Endodermal cell (in vitro differentiated cells): ENCODE measurements around the gene QRICH1. TPM values are rescaled to one million over a fixed set of nuclear protein-coding genes. Genes with fewer than 3 reads are reported as not detected.

Experiments
- DNase-seq: peaks from one replicate; pipeline ENCODE4 v3.0.0-alpha.2; 2017
- H3K27ac ChIP-seq: 2 replicates; pipeline ENCODE4 v1.5.1; 2013; ENCODE audit warnings: mild to moderate bottlenecking, low read depth, low read length, moderate library complexity
- H3K27me3 ChIP-seq: 2 replicates; pipeline ENCODE4 v1.6.1; 2013; ENCODE audit warnings: mild to moderate bottlenecking, low read length, moderate library complexity; ENCODE audit not compliant: insufficient read depth, control insufficient read depth, poor library complexity, severe bottlenecking
- H3K36me3 ChIP-seq: 2 replicates; pipeline ENCODE4 v1.7.0; 2013; ENCODE audit warnings: mild to moderate bottlenecking, low read length, moderate library complexity; ENCODE audit not compliant: control insufficient read depth, insufficient read depth
- H3K4me1 ChIP-seq: one replicate; pipeline ENCODE4 v1.7.0; 2013; ENCODE audit warnings: low read length; ENCODE audit not compliant: control insufficient read depth, insufficient read depth
- H3K4me3 ChIP-seq: 2 replicates; pipeline ENCODE4 v1.5.1; 2013; ENCODE audit warnings: mild to moderate bottlenecking, low read length, moderate library complexity
- H3K9ac ChIP-seq: 2 replicates; pipeline ENCODE4 v1.6.1; 2013; ENCODE audit warnings: mild to moderate bottlenecking, low read length, moderate library complexity; ENCODE audit not compliant: poor library complexity, severe bottlenecking; ENCODE audit errors: extremely low read depth
- H3K9me3 ChIP-seq: 2 replicates; pipeline ENCODE4 v1.6.1; 2013; ENCODE audit warnings: mild to moderate bottlenecking, low read length, moderate library complexity; ENCODE audit not compliant: control insufficient read depth
- H3K27ac Mint-ChIP-seq: 2 replicates; pipeline ENCODE4 v1.8.0; 2020; ENCODE audit warnings: mixed read lengths
- H3K27me3 Mint-ChIP-seq: 2 replicates; pipeline ENCODE4 v1.8.0; 2021; ENCODE audit warnings: mild to moderate bottlenecking, mixed read lengths; ENCODE audit not compliant: insufficient read depth
- H3K36me3 Mint-ChIP-seq: 2 replicates; pipeline ENCODE4 v1.8.0; 2020; ENCODE audit warnings: low read depth, mixed read lengths
- H3K4me1 Mint-ChIP-seq: 2 replicates; pipeline ENCODE4 v1.8.0; 2020; ENCODE audit warnings: mixed read lengths
- H3K4me3 Mint-ChIP-seq: 2 replicates; pipeline ENCODE4 v1.8.0; 2020; ENCODE audit warnings: mild to moderate bottlenecking, moderate library complexity, mixed read lengths
- H3K9me3 Mint-ChIP-seq: 2 replicates; pipeline ENCODE4 v1.8.0; 2020; ENCODE audit warnings: mild to moderate bottlenecking, mixed read lengths
- CTCF ChIP-seq: fragments of 200-600 bp; sonication (generic); conservative IDR thresholded peaks from 2 replicates; pipeline ENCODE4 v1.5.0; 2021; ENCODE audit warnings: antibody characterized with exemption, mild to moderate bottlenecking
- WGBS, 2 experiments: methylation state at CpG; one replicate each; pipeline versions ENCODE4 v1.1.5 to v1.1.7; 2013; ENCODE audit warnings: missing lambda C conversion rate in 2 of 2, mixed read lengths in 1 of 2; ENCODE audit not compliant: insufficient coverage in 1 of 2, insufficient read length in 1 of 2; 5-methylcytosine and 5-hydroxymethylcytosine counted together
- total RNA-seq, 2 donors: library from RNA; stranded (reverse); fragmentation: NEBNext Ultra II Directional in 1 of 2; extraction: Animal tissue kit (Norgen Biotek cat#: 25700) in 1 of 2; gene quantifications; 2 replicates in 1 of 2; 3 replicates in 1 of 2; pipeline ENCODE4 v1.2.1, GENCODE V29; 2021

QRICH1 gene
- total RNA-seq, 2 donors from 2014 or later, result 127 to 155 TPM

DNA sequence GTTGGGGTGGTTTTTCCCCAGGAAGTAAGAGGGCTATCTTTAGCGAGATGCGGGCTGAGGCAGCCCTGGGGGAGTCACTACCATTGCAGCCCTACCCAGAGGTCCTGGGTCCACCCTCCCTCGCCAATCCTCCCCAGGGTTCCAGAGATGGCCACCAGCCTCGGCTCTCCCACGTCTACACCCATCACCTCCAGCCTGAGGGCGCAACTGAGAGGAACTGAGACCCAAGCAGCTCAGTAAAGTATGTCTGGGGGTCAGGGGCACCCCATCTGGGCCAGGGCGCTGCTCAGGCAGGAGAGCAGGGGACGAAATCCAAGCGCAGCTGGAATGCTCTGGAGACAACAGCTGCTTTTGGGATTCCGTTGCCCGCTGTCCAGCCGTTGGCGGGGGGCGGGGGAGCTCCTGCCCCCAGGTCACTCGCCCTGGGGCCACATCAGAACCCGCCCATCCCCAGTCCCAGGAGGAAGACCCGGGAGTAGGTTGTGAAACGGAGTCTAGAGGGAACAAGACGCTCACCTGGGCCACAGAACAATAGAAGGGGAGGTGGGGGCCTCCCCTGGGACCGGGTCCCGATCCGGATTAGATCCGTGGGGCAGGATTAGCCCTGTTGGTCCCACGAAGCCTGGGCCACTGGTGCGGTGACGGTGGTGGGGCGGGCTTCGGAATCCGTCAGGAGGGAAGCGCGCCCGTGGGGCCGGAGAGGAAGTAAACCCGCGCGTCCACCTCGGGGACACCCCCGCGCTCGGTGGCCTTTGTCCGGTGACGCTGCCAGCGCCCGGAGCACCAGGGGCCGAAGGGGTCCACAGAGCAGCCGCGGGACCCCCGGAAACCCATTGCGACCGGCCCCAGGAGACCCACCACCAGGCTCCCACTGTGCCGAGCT lies 73.3 kb downstream of the QRICH1 start:
- Histone ChIP-seq H3K27ac (peak overlapping the region; percentile 99), H3K4me1 (no peaks in the 10 kb centered on the region), H3K27me3 (no peaks in the 10 kb centered on the region), H3K4me3 (peak overlapping the region; percentile 98), H3K36me3 (peaks cover 40% of the 10 kb centered on the region), H3K9me3 (no peaks in the 10 kb centered on the region), H3K9ac (peak overlapping the region; percentile 90)
- Mint-ChIP-seq H3K9me3 (no peaks in the 10 kb centered on the region), H3K27ac (peak overlapping the region; percentile 88), H3K4me1 (peaks cover 9% of the 10 kb centered on the region), H3K36me3 (peaks cover 33% of the 10 kb centered on the region), H3K27me3 (no peaks in the 10 kb centered on the region), H3K4me3 (peak overlapping the region; percentile 89)
- DNase-seq, result peak; percentile 72
- no peak for TF ChIP-seq CTCF
- WGBS, 2 experiments, result 3 to 8% methylated on average over 15 to 51 of the region's 51 CpGs

- Mint-ChIP-seq H3K27ac (peak overlapping the region; percentile 88), H3K9me3 (no peaks in the 10 kb centered on the region), H3K36me3 (peaks cover 32% of the 10 kb centered on the region), H3K27me3 (no peaks in the 10 kb centered on the region), H3K4me1 (peaks cover 9% of the 10 kb centered on the region), H3K4me3 (peak overlapping the region; percentile 89)
- Histone ChIP-seq H3K27me3 (no peaks in the 10 kb centered on the region), H3K9ac (peak overlapping the region; percentile 90), H3K4me1 (no peaks in the 10 kb centered on the region), H3K36me3 (peaks cover 40% of the 10 kb centered on the region), H3K4me3 (peak overlapping the region; percentile 98), H3K9me3 (no peaks in the 10 kb centered on the region), H3K27ac (no peak overlapping the region)
- peak; percentile 53 for DNase-seq
- 67 to 81% methylated on average over 11 to 12 of the region's 12 CpGs for WGBS, 2 experiments
- no peak for TF ChIP-seq CTCF
Observed at GRCh38 chr3:49019941-49020329, 73.9 kb downstream of the QRICH1 start.

GRCh38 chr3:49018707-49019006 lies 75.2 kb downstream of the QRICH1 start:
- Histone ChIP-seq H3K36me3 (peaks cover 37% of the 10 kb centered on the region), H3K27ac (no peak overlapping the region), H3K4me1 (no peaks in the 10 kb centered on the region), H3K27me3 (no peaks in the 10 kb centered on the region), H3K4me3 (peak overlapping the region; percentile 88), H3K9ac (peak overlapping the region; percentile 49), H3K9me3 (no peaks in the 10 kb centered on the region)
- no peaks in the 10 kb centered on the region for H3K27me3 Mint-ChIP-seq
- no peaks in the 10 kb centered on the region for H3K9me3 Mint-ChIP-seq
- H3K4me3 Mint-ChIP-seq, result peak overlapping the region; percentile 89
- 6 to 8% methylated on average over 16 to 18 of the region's 18 CpGs for WGBS, 2 experiments
- no peak for TF ChIP-seq CTCF
- H3K27ac Mint-ChIP-seq, result peak overlapping the region; percentile 81
- no peak for DNase-seq
- peaks cover 25% of the 10 kb centered on the region for H3K36me3 Mint-ChIP-seq
- peaks cover 9% of the 10 kb centered on the region for H3K4me1 Mint-ChIP-seq
